ENCODE data around the gene KRT15. TPM values are rescaled to one million over a fixed set of nuclear protein-coding genes. Genes with fewer than 3 reads are reported as not detected.

Gene KRT15
- total and polyA plus RNA-seq, 9 of the 15 experiments (the other 6 are each of a cell fraction or from before 2014, with no cell fraction given), result 0.28 to 4.4 (median 0.56) TPM

- Histone ChIP-seq H3K4me3 (no peak overlapping the region), H3K4me2 (ENCODE audit: insufficient read depth, low read length) (no peak overlapping the region), H3K9me1 (ENCODE audit: control insufficient read depth, insufficient read depth, low read length) (no peaks in the 10 kb centered on the region), H3K79me2 (ENCODE audit: control insufficient read depth, insufficient read depth, low read length) (no peaks in the 10 kb centered on the region), H3K27me3 (ENCODE audit: control insufficient read depth in 2 of 2, insufficient read depth in 2 of 2, low read length in 2 of 2) (peaks cover 10 to 45% of the 10 kb centered on the region in 2 experiments; a peak in 3 of 5 replicates), H3K9ac (ENCODE audit: insufficient read depth in 1 of 2, low read depth in 2 of 2, low read length in 2 of 2) (no peak overlapping the region), H3K36me3 (ENCODE audit: control insufficient read depth, insufficient read depth, low read length) (no peaks in the 10 kb centered on the region), H4K20me1 (replicated peaks; ENCODE audit: control insufficient read depth, insufficient read depth, low read length) (peaks cover 12% of the 10 kb centered on the region), H3K4me1 (replicated peaks in 1 of 2; ENCODE audit: control insufficient read depth in 2 of 2, insufficient read depth in 2 of 2, low read length in 2 of 2) (peaks cover 9 to 22% of the 10 kb centered on the region in 2 experiments; a peak in 4 of 5 replicates), H2AFZ (ENCODE audit: low read depth, low read length) (no peak overlapping the region), H3K27ac (ENCODE audit: extremely low read depth, low read depth, low read length) (no peak overlapping the region), H3K9me3 (replicated peaks; ENCODE audit: control insufficient read depth, insufficient read depth, low read depth, low read length) (no peaks in the 10 kb centered on the region)
- intact Hi-C loops (cut with micrococcal nuclease) (loop anchor here (10.0 kb wide), 1 partner anchor 180 kb away; no protein-coding TSS in a partner anchor), in situ Hi-C loops (cut with MboI) (loop anchor here (5.0 kb wide), 1 partner anchor 62 kb away; no protein-coding TSS in a partner anchor)
- DNase-seq (ENCODE audit: extremely low read depth in 1 of 4, low spot score in 3 of 4) (no peak), ATAC-seq (no peak), FAIRE-seq (no peak)
- ChIA-PET CTCF (ENCODE audit: low intra/inter-chr PET ratio) (interaction anchor here (2.9 kb wide), 1 partner anchor 64 kb away, joined by 14 read pairs; no protein-coding TSS in a partner anchor), POLR2A (interaction anchor here (1.0 to 2.3 kb wide), 3 partner anchors 22 to 64 kb away, joined by 3 to 6 read pairs (median 4); partner anchors contain the start of gene KRT19)
- no TSS peak for BruUV-seq (replicated peaks)
- 5% methylated on average over 8 of the region's 8 CpGs for WGBS (ENCODE audit: insufficient coverage, low coverage, missing lambda C conversion rate)
- TF ChIP-seq DLX4 (CRISPR knock-in tag; IDR thresholded peaks at IDR 0.05), result no peak
- TF ChIP-seq SMAD4 (CRISPR knock-in tag; conservative IDR thresholded peaks at IDR 0.05), result no peak
- TF ChIP-seq THRB (CRISPR knock-in tag; conservative IDR thresholded peaks at IDR 0.05), result no peak
- no peak for TF ChIP-seq ADNP (tag; IDR thresholded peaks at IDR 0.05)
- TF ChIP-seq XRCC3 (IDR thresholded peaks at IDR 0.05), result no peak
- no peak for TF ChIP-seq ZNF395 (CRISPR knock-in tag; IDR thresholded peaks at IDR 0.05)
- no peak for TF ChIP-seq BDP1 (IDR thresholded peaks at IDR 0.05; ENCODE audit: insufficient read depth, insufficient read length)
- TF ChIP-seq CGGBP1 (CRISPR knock-in tag; IDR thresholded peaks at IDR 0.05), result no peak
- no peak for TF ChIP-seq SP2 (IDR thresholded peaks at IDR 0.05; ENCODE audit: extremely low read depth, low read depth, low read length, poor library complexity, severe bottlenecking)
- no peak for TF ChIP-seq ZSCAN32 (CRISPR knock-in tag; IDR thresholded peaks at IDR 0.05)
- TF ChIP-seq SMARCE1 (IDR thresholded peaks at IDR 0.05), result no peak
- TF ChIP-seq ASH1L (IDR thresholded peaks at IDR 0.05; ENCODE audit: borderline replicate concordance, low read depth, partially characterized antibody), result no peak
- TF ChIP-seq ELK1 (CRISPR knock-in tag; IDR thresholded peaks at IDR 0.05), result no peak
- TF ChIP-seq BACH1 (tag; IDR thresholded peaks at IDR 0.05), result no peak
- no peak for TF ChIP-seq RUNX1 (IDR thresholded peaks at IDR 0.05; ENCODE audit: low read depth)
- no peak for TF ChIP-seq ZNF551 (CRISPR knock-in tag; IDR thresholded peaks at IDR 0.05)
- TF ChIP-seq TBP (optimal IDR thresholded peaks at IDR 0.05; ENCODE audit: low read depth, low read length), result no peak
These were observed 33.5 kb downstream of the KRT15 start for GRCh38 chr17:41484920-41485904.
